NCI-H82 (cell line): Measurements from ENCODE around the gene CFL2.
A peak's percentile ranks its signal among the peaks of the same experiment; 100 is the strongest.

Experiments
- DNase-seq: peaks from one replicate; lab custom pipeline; 2025; lab: John Stamatoyannopoulos, UW

The CFL2 gene

GRCh38 chr14:34676516-34677211 is 37.7 kb downstream of the CFL2 start:
- DNase-seq: peak; percentile 28

GRCh38 chr14:34673702-34674101 is 40.7 kb downstream of the CFL2 start:
- DNase-seq: no peak

GRCh38 chr14:34671716-34672115 is 42.7 kb downstream of the CFL2 start:
- no peak for DNase-seq

GRCh38 chr14:34668111-34668510 is 46.3 kb downstream of the CFL2 start:
- DNase-seq: no peak

- DNase-seq: no peak
Observed at GRCh38 chr14:34667007-34667406, 47.4 kb downstream of the CFL2 start.

GRCh38 chr14:34665785-34666435 is 48.5 kb downstream of the CFL2 start:
- no peak for DNase-seq

GRCh38 chr14:34662561-34663088 is 51.8 kb downstream of the CFL2 start:
- no peak for DNase-seq

- DNase-seq: no peak
Observed at GRCh38 chr14:34660796-34661195, 53.6 kb downstream of the CFL2 start.
